ENCODE data around the gene UBE2G2.

UBE2G2 gene

GRCh38 chr21:44817914-44818639, 16.5 kb upstream of the UBE2G2 start, which contains the start of gene SUMO3:
Gene SUMO3 (minus strand): TSS chr21:44818062. CDS start chr21:44817968, 94 bp downstream.
- peak; percentile 73 for DNase-seq (ENCODE audit: low read depth, low spot score)
- H3K4me3 ChIP-seq (ENCODE audit: low read length): peak within 1 kb of the TSS; percentile 67

DNA sequence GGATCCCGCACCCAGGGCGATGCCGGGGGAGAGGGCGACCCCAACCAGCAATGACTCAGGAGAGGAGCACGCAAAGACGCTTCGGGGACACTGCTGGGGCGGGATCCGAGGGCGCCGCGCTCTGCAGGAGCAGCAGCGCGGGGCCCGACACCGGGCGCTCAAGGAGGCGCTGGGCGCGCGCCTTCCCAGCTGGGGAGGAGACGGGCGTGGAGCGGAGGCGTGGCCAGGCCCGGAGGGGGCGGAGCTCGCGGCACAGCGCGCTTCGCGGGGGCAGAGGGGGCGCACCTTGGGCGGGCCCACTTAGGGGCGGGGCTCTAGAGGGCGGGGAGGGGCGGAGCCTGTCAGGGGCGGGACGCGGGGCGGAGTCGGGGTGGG, 15.9 kb upstream of the UBE2G2 start:
- peak; percentile 77 for DNase-seq (ENCODE audit: low read depth, low spot score)
- H3K4me3 ChIP-seq (ENCODE audit: low read length): peak overlapping the region; percentile 67

- DNase-seq (ENCODE audit: low read depth, low spot score): no peak
- H3K4me3 ChIP-seq (ENCODE audit: low read length): peak overlapping the region; percentile 67
Measured at GRCh38 chr21:44816761-44817505, 15.3 kb upstream of the UBE2G2 start.

DNA sequence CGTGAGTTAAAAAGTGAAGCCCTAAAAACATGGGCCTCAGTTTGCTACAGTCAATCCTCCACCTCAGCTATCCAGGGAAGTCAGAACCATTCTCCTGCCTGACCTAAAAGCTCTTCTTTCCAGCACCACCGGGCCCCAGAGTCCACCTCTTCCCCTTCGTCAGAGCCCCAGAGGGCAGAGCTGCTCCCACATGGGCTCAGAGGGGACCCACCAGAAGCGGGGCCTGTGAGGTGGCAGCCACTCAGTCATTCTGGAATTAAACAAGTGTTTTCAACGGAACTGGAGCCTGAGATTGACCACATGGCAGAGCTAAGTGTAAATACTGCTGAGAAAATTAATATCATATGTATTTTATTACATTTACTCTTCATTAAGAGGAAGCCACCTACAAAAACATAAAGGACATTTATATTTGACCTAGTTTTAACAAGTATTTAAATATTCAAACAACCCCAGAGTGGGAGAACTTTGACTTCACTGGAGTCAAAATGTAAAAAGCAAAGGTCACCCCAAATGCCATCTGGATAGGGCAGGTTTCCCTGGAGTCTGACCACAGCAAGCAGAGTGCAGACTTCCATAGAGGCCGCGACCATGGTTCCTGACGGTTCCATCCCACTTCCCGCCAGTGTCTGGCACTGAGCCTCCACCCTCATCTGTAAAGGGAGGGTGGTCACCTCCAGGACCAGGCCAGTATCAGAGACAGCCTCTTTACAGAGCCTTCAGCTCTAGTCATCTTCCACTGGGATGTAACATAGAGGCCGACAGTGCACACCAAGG, 14.4 kb upstream of the UBE2G2 start:
- DNase-seq (ENCODE audit: low read depth, low spot score): no peak
- H3K4me3 ChIP-seq (ENCODE audit: low read length): no peak overlapping the region

GRCh38 chr21:44815225-44815624, 13.6 kb upstream of the UBE2G2 start:
- no peak overlapping the region for H3K4me3 ChIP-seq (ENCODE audit: low read length)
- DNase-seq (ENCODE audit: low read depth, low spot score): no peak

GRCh38 chr21:44814498-44815023, 12.9 kb upstream of the UBE2G2 start:
- H3K4me3 ChIP-seq (ENCODE audit: low read length): no peak overlapping the region
- DNase-seq (ENCODE audit: low read depth, low spot score): no peak

- no peak for DNase-seq (ENCODE audit: low read depth, low spot score)
- H3K4me3 ChIP-seq (ENCODE audit: low read length): no peak overlapping the region
Measured at GRCh38 chr21:44813727-44814126, 12.1 kb upstream of the UBE2G2 start.

GRCh38 chr21:44813149-44813548, 11.5 kb upstream of the UBE2G2 start:
- H3K4me3 ChIP-seq (ENCODE audit: low read length): no peak overlapping the region
- no peak for DNase-seq (ENCODE audit: low read depth, low spot score)

GRCh38 chr21:44812640-44813039, 11.0 kb upstream of the UBE2G2 start:
- H3K4me3 ChIP-seq (ENCODE audit: low read length): no peak overlapping the region
- DNase-seq (ENCODE audit: low read depth, low spot score): no peak

GRCh38 chr21:44810779-44811178, 9.2 kb upstream of the UBE2G2 start:
- no peak overlapping the region for H3K4me3 ChIP-seq (ENCODE audit: low read length)
- no peak for DNase-seq (ENCODE audit: low read depth, low spot score)

DNA sequence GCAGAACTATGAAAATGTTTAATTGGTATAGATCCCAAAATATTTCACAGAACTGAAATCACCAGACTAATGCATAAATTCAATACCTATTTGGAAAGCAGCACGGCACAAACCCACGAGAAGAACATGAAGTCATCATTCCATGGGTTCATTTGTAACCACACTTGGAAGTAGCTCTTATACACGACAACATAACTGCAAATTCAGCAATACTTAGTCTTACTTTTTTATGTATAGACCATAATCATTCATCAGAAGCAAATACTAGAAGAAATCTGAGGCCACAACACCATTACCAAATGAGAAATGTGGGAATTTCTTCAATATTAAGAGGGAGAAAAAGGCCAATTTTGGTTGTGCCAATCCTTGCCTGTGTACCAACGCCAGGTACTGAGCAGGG, 4.2 kb upstream of the UBE2G2 start:
- no peak for DNase-seq (ENCODE audit: low read depth, low spot score)
- H3K4me3 ChIP-seq (ENCODE audit: low read length): no peak overlapping the region

GRCh38 chr21:44805226-44805625, 3.6 kb upstream of the UBE2G2 start:
- no peak overlapping the region for H3K4me3 ChIP-seq (ENCODE audit: low read length)
- DNase-seq (ENCODE audit: low read depth, low spot score): no peak

- no peak overlapping the region for H3K4me3 ChIP-seq (ENCODE audit: low read length)
- no peak for DNase-seq (ENCODE audit: low read depth, low spot score)
Measured at GRCh38 chr21:44804762-44805161, 3.1 kb upstream of the UBE2G2 start.

DNA sequence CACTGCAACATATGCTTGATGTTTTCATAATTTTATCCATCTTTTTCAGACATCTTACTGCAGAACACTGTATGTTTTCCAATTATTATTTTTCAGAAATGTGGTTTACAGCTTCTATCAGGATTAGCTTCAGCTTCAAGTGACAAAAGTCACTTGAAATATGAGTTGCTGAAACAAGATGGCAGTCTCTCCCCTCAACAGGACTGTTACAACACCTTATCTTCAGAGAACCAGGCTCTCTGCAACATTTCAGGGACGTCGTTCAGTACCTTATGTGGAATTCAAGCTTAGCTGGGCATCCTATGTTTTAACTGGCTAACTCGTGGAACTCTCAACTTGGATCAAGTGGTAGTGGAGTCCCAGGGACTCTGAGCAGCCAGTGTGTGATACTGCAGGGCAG, 2.0 kb upstream of the UBE2G2 start:
- H3K4me3 ChIP-seq (ENCODE audit: low read length): no peak overlapping the region
- no peak for DNase-seq (ENCODE audit: low read depth, low spot score)

DNA sequence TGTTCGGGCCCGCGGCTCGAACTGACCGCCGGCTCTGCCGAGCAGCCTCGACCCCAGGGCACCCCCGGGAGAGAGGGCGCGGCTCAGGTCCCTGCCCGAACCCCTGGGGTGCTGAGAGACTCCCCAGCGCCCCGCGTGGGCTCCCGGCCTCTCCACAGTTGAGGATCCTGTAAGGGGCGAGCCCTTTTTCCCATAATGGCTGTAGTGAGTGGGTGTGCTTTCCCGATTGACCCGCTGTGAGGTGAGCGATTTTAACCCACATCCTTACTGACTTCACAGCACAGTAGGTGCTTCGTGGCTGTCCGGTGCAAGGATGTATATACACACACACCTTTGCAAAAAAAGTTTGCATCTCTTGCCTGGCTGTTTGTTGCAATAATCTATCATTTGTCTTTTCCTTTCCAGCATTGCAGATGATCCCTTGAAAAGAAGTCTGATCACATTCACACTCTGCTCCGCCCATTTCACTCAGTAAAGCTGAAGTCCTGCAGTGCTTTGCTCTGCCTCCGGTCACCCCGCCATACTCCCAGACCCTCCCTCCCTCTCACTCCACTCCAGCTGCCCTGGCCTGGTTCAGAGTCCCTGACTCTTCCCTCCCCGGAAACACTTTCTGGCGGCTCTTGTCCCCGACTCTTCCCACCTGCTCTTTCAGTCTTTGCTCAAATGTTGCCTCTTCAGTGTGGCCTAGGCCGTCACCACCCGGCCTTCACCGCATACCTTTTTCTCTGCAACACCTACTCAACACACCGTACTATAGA, 955 bp upstream of the UBE2G2 start:
- DNase-seq (ENCODE audit: low read depth, low spot score): no peak
- peak overlapping the region; percentile 87 for H3K4me3 ChIP-seq (ENCODE audit: low read length)

DNA sequence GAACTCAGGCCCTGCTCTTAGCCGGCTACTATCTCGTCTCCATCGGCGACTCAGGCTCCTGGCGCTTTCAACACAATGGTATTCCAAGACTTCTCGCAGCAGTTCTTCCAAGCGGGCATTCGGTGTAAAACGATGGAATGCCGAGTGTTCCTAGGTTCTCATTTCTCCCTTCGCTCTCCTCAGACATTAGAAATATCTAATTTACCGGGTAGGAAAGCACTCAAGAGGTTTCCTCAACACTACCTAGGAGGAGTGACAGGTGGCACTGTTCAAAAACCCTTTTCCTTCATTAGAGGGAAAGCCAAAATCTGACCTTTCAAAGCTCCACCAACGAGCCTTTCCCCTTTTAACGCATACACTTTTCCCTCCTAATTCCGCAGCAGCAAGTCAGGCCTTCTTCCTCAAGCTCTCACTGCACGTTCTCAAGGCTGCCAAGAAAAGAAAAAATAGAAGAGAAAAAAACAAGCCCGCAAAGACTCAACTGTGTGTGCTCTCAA, 601 bp downstream of the UBE2G2 start:
- DNase-seq (ENCODE audit: low read depth, low spot score): peak; percentile 46
- H3K4me3 ChIP-seq (ENCODE audit: low read length): peak overlapping the region; percentile 87

DNA sequence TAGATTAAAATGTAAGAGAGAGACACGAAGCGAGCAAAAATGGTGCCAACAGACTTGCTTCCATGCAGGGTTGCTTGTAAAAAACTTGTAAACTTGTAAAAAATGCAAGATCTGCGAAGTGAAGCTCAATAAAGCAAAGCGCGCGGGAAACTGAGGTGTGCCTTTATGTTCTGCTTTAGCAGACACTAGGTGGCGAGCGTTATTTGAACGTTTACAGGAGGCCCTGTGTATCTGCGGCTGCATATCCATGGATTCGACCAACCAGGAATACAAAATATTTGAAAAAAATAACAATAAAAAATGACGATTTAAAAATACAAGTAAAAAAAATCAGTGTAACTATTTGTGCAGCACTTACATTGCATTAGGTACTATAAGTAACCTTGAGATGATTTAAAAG, 1.5 kb downstream of the UBE2G2 start:
- peak overlapping the region; percentile 87 for H3K4me3 ChIP-seq (ENCODE audit: low read length)
- DNase-seq (ENCODE audit: low read depth, low spot score): peak; percentile 74

- DNase-seq (ENCODE audit: low read depth, low spot score): no peak
- H3K4me3 ChIP-seq (ENCODE audit: low read length): peak overlapping the region; percentile 87
Measured at GRCh38 chr21:44799646-44800045, 2.0 kb downstream of the UBE2G2 start.

DNA sequence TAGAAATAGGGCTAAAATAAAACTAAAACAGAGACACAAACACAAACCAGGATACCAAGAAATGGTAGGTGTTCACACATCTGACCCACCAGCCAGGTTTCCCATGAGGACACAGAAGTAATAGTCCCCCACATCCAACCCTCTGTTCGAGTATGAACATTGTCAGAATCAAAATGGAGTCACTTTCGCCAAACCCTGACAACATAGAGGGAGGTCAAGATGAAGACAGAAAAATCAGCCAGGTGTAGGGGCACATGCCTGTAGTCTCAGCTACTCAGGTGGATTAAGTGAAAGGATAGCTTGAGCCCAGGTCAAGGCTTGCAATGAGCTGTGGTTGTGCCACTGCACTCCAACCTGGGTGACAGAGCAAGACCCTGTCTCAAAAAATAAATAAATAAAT, 3.8 kb downstream of the UBE2G2 start:
- no peak overlapping the region for H3K4me3 ChIP-seq (ENCODE audit: low read length)

More for the DNA sequence above, 3.8 kb downstream of the UBE2G2 start:
- DNase-seq (ENCODE audit: low read depth, low spot score): no peak
